Measurements from ENCODE around the gene HCFC1. TPM values are rescaled to one million over a fixed set of nuclear protein-coding genes. Genes with fewer than 3 reads are reported as not detected.

Gene HCFC1
- total RNA-seq, 4 donors from 2014 or later: 21.5 to 41.5 (median 30.8) TPM

DNA sequence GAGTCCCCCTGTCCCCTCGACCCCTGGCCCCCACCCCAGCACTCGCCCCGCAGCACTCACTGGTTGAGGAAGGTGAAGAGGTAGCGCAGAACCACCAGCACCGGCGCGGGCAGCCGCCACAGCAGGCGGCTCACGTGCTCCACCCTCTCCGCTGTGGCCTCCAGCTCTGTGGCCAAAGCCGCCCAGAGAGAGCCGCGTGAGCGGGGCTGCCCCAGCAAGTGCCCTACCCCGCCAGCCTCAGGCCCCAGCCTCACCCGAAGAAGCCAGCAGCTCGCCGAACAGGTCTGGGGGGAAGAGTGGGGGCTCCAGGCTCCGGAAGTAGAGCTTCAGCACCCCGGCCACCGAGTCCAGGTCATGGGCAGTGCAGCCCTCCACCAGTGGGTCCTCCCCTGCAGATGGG lies 61.2 kb downstream of the HCFC1 start:
- ATAC-seq (ENCODE audit: low FRiP score) (no peak), DNase-seq (ENCODE audit: low spot score) (no peak)
- TF ChIP-seq CTCF (IDR thresholded peaks at IDR 0.05): no peak

DNA sequence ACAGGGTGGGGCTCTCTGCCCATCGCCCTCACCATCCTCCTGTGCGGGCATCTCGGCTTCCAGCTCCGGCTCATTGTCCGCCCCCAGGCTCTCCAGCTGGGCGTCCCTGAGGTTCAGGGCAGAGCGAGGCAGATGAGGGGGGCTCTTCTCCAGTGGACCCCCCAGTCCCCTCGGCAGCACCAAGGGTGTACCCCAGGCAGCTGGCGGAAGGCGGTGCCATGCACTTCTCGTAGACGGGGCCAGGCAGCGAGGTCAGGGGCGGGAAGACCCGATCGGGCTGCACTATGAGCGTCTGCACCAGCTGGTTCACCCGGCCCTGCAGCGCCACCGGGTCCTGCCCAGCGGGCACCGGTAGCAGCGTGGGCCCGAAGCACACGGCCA lies 61.6 kb downstream of the HCFC1 start:
- TF ChIP-seq CTCF (IDR thresholded peaks at IDR 0.05): no peak
- DNase-seq (ENCODE audit: low spot score) (no peak), ATAC-seq (ENCODE audit: low FRiP score) (no peak)

DNA sequence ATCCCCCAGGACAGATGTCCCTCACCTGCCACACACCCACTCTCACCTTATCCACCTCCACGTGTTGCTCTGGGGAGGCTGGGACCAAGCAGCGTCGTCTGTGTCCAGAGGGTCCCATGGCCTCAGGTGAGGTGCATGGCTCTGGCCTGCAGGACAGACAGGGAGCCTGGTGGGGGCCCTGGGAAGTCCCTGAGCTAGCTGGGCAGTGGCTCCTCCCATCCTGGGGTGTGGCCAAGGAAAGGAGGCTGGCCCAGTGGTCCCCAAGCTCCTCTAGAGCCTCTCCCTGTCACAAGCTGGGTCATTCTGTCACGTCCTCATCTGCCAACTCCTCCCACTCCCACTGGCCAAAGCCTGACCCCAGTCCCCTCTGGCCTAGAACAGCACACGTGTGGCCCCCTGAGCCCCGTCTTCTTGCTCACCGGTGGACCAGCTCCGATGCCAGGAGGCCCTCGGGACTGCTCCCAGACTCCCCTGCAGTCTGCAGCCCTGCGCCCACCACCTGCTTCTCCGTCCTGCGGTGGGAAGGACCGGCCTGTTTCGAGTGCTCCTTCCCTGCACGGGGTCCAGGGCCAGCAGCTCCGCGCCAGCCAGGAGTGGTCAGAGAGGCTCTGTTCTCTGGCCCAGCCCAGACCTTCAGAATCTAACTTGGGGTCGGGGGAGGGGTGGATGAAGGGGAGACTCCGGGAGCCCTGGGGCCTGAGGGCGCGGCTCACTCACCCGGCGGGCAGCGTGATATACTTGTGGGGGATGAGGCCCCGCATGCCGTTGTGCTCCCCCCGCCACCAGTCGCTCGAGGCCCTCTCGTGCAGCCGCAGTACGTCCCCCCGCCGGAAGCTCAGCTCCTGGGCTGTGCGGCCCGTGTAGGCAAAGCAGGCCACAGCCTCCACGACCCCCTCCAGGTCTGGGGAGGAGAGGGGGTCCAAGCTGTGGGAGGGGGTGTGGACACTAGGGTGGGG lies 62.3 kb downstream of the HCFC1 start:
- no peak for TF ChIP-seq CTCF (IDR thresholded peaks at IDR 0.05)
- ATAC-seq (ENCODE audit: low FRiP score) (no peak), DNase-seq (ENCODE audit: low spot score) (no peak)

DNA sequence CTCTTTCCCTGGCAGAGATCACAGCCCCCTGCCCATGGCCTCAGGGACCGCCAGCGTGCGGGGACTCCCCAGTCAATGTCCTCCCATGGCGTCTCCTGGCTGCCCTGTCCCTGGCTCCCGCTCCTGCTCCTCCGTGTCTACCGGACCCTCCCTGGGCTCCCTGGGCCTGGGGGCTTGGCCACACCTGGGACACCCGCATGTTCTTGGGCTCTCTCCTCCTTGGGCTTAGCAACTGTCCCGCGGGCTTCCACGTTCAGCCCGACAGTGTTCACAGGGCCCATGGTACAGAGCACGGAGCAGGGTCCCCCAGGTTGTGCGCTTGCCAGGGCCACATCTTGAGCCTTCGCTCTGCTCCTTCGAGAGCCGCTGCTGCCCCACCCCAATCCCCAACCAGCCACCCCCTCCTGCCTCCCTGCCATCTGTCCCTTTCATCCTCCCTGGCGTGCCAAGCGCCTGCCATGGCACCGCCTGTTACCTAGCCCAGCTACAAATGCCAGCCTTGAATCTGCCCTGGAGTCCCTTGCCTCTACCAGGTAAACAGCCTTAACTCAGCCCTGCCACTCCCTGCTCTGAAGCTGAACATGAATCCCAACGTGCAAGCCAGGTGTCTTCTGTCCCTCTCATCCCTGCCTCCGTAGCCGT lies 63.3 kb downstream of the HCFC1 start:
- ATAC-seq (ENCODE audit: low FRiP score) (no peak), DNase-seq (ENCODE audit: low spot score) (no peak)
- TF ChIP-seq CTCF (IDR thresholded peaks at IDR 0.05): no peak

DNA sequence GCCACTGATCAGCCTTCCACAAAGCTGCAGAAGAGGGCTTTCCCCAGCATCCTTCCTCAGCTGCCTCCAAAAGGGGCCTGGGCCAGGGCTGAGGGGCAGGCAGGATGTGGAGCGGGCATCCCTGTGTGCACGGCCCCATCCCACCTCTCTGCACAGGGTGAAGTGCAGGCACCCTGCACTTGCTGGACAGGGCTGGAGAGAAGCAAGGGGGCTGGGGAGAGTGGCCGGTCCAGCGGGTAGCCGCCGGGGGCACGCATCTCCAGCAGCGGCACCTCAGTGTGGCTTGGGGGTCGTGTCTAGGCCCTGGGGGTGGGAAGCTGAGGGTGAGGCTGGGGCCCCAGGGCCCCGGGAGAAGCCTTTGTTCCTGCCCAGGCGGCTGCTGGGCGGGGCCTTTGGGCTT lies 64.2 kb downstream of the HCFC1 start:
- DNase-seq (ENCODE audit: low spot score) (no peak), ATAC-seq (ENCODE audit: low FRiP score) (no peak)
- TF ChIP-seq CTCF (IDR thresholded peaks at IDR 0.05): no peak

- DNase-seq (ENCODE audit: low spot score) (no peak), ATAC-seq (ENCODE audit: low FRiP score) (no peak)
- TF ChIP-seq CTCF (IDR thresholded peaks at IDR 0.05): no peak
Observed at GRCh38 chrX:153906126-153906917, 65.3 kb downstream of the HCFC1 start.

Measured in omental fat pad (tissue), 4 donors.